Measurements from ENCODE around the gene EFHC1. TPM values are rescaled to one million over a fixed set of nuclear protein-coding genes. Genes with fewer than 3 reads are reported as not detected.

The EFHC1 gene
- total and polyA plus RNA-seq, 4 donors = 3.3 to 11.3 (median 6.9) TPM

DNA sequence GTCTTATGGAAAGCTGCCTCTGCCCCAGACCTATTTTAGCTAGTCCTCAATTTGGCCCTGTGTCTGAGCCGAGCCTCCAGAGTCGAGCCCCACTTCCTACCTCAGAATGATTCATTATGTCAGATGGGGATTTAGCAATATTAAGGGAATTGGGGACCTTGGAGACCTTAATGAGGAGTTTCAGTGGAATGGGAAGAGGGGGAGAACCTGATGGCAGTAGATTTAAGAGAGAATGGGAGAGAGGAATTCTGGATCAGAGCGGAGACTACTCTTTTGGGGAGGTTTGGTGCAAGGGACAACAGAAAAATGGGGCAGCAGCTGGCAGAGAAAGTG lies 63.5 kb downstream of the EFHC1 start:
- DNase-seq (ENCODE audit: low spot score) = no peak
- Histone ChIP-seq H3K27ac (ENCODE audit: low read depth in 1 of 2, low read length in 2 of 2) (no peak overlapping the region), H3K4me3 (ENCODE audit: low read depth in 1 of 3, low read length in 3 of 3) (no peak overlapping the region), H3K36me3 (ENCODE audit: control insufficient read depth in 4 of 4, insufficient read depth in 3 of 4, low read depth in 1 of 4, low read length in 3 of 4) (no peaks in the 10 kb centered on the region), H3K27me3 (ENCODE audit: control insufficient read depth in 4 of 4, insufficient read depth in 4 of 4, low read length in 3 of 4) (no peaks in the 10 kb centered on the region), H3K9ac (ENCODE audit: low read depth in 1 of 2, low read length in 2 of 2) (no peak overlapping the region), H3K4me1 (ENCODE audit: control insufficient read depth in 4 of 4, insufficient read depth in 4 of 4, low read length in 3 of 4) (no peaks in the 10 kb centered on the region), H3K9me3 (ENCODE audit: control insufficient read depth in 4 of 4, low read length in 3 of 4) (no peaks in the 10 kb centered on the region)
- 97% methylated on average over 3 of the region's 3 CpGs for WGBS
- TF ChIP-seq, protein P1, sequence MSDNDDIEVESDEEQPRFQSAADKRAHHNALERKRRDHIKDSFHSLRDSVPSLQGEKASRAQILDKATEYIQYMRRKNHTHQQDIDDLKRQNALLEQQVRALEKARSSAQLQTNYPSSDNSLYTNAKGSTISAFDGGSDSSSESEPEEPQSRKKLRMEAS (IDR thresholded peaks at IDR 0.05) = no peak
- TF ChIP-seq, protein P2, sequence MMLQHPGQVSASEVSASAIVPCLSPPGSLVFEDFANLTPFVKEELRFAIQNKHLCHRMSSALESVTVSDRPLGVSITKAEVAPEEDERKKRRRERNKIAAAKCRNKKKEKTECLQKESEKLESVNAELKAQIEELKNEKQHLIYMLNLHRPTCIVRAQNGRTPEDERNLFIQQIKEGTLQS (IDR thresholded peaks at IDR 0.05) = no peak
- TF ChIP-seq, protein P3, sequence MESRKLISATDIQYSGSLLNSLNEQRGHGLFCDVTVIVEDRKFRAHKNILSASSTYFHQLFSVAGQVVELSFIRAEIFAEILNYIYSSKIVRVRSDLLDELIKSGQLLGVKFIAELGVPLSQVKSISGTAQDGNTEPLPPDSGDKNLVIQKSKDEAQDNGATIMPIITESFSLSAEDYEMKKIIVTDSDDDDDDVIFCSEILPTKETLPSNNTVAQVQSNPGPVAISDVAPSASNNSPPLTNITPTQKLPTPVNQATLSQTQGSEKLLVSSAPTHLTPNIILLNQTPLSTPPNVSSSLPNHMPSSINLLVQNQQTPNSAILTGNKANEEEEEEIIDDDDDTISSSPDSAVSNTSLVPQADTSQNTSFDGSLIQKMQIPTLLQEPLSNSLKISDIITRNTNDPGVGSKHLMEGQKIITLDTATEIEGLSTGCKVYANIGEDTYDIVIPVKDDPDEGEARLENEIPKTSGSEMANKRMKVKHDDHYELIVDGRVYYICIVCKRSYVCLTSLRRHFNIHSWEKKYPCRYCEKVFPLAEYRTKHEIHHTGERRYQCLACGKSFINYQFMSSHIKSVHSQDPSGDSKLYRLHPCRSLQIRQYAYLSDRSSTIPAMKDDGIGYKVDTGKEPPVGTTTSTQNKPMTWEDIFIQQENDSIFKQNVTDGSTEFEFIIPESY (IDR thresholded peaks at IDR 0.05) = no peak
- TF ChIP-seq FOXA2 (IDR thresholded peaks at IDR 0.05) (no peak), HNF4G (IDR thresholded peaks at IDR 0.05) (no peak), NR2F2 (IDR thresholded peaks at IDR 0.05) (no peak), YY1 (IDR thresholded peaks at IDR 0.05) (no peak), TAF1 (conservative IDR thresholded peaks at IDR 0.05) (no peak), EGR1 (IDR thresholded peaks at IDR 0.05; ENCODE audit: low read depth in 2 of 2) (no peak)
- TF ChIP-seq, protein P4, sequence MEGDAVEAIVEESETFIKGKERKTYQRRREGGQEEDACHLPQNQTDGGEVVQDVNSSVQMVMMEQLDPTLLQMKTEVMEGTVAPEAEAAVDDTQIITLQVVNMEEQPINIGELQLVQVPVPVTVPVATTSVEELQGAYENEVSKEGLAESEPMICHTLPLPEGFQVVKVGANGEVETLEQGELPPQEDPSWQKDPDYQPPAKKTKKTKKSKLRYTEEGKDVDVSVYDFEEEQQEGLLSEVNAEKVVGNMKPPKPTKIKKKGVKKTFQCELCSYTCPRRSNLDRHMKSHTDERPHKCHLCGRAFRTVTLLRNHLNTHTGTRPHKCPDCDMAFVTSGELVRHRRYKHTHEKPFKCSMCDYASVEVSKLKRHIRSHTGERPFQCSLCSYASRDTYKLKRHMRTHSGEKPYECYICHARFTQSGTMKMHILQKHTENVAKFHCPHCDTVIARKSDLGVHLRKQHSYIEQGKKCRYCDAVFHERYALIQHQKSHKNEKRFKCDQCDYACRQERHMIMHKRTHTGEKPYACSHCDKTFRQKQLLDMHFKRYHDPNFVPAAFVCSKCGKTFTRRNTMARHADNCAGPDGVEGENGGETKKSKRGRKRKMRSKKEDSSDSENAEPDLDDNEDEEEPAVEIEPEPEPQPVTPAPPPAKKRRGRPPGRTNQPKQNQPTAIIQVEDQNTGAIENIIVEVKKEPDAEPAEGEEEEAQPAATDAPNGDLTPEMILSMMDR (IDR thresholded peaks at IDR 0.05; ENCODE audit: low read depth, low read length, missing input control) = no peak
- TF ChIP-seq, protein P5, sequence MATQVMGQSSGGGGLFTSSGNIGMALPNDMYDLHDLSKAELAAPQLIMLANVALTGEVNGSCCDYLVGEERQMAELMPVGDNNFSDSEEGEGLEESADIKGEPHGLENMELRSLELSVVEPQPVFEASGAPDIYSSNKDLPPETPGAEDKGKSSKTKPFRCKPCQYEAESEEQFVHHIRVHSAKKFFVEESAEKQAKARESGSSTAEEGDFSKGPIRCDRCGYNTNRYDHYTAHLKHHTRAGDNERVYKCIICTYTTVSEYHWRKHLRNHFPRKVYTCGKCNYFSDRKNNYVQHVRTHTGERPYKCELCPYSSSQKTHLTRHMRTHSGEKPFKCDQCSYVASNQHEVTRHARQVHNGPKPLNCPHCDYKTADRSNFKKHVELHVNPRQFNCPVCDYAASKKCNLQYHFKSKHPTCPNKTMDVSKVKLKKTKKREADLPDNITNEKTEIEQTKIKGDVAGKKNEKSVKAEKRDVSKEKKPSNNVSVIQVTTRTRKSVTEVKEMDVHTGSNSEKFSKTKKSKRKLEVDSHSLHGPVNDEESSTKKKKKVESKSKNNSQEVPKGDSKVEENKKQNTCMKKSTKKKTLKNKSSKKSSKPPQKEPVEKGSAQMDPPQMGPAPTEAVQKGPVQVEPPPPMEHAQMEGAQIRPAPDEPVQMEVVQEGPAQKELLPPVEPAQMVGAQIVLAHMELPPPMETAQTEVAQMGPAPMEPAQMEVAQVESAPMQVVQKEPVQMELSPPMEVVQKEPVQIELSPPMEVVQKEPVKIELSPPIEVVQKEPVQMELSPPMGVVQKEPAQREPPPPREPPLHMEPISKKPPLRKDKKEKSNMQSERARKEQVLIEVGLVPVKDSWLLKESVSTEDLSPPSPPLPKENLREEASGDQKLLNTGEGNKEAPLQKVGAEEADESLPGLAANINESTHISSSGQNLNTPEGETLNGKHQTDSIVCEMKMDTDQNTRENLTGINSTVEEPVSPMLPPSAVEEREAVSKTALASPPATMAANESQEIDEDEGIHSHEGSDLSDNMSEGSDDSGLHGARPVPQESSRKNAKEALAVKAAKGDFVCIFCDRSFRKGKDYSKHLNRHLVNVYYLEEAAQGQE (IDR thresholded peaks at IDR 0.05) = no peak

DNA sequence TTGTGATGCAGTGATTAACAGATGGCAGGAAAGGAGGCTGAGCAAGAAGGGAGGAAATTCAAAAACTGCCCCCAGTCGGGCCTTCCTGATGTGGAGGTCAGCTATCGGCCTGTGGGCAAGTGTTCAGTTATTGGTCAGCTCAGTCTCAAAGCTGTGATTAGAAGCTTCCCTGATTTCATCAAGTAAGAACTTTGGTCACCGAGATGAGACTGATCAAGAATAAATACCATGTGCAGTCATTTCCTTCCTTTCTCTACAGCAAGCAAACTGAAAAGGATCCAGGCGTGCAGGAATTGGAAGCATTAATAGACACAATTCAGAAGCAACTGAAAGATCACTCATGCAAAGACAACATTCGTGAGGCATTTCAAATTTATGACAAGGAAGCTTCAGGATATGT lies 69.7 kb downstream of the EFHC1 start:
- H3K36me3 ChIP-seq (ENCODE audit: control insufficient read depth in 4 of 4, insufficient read depth in 3 of 4, low read depth in 1 of 4, low read length in 3 of 4) = no peaks in the 10 kb centered on the region
- WGBS = 70% methylated on average over 5 of the region's 5 CpGs
- no peak overlapping the region for H3K9ac ChIP-seq (ENCODE audit: low read depth in 1 of 2, low read length in 2 of 2)
- peaks cover 0 to 5% (median 0%) of the 10 kb centered on the region in 4 donors for H3K4me1 ChIP-seq (ENCODE audit: control insufficient read depth in 4 of 4, insufficient read depth in 4 of 4, low read length in 3 of 4)
- no peaks in the 10 kb centered on the region for H3K27me3 ChIP-seq (ENCODE audit: control insufficient read depth in 4 of 4, insufficient read depth in 4 of 4, low read length in 3 of 4)
- no peak for DNase-seq (ENCODE audit: low spot score)
- H3K4me3 ChIP-seq (ENCODE audit: low read depth in 1 of 3, low read length in 3 of 3) = no peak overlapping the region
- no peaks in the 10 kb centered on the region for H3K9me3 ChIP-seq (ENCODE audit: control insufficient read depth in 4 of 4, low read length in 3 of 4)
- TF ChIP-seq, protein P4 (IDR thresholded peaks at IDR 0.05; ENCODE audit: low read depth, low read length, missing input control) = no peak
- no peak overlapping the region for H3K27ac ChIP-seq (ENCODE audit: low read depth in 1 of 2, low read length in 2 of 2)
